Fibroblast of lung (primary cell): ENCODE results near the gene IP6K2. TPM values are rescaled to one million over a fixed set of nuclear protein-coding genes. Genes with fewer than 3 reads are reported as not detected.

Experiments used
- DNase-seq, 2 donors: peaks; one replicate each; pipeline versions ENCODE4 v3.0.0 to v3.0.0-alpha.2; 2010; ENCODE audit warnings: low read depth in 2 of 2
- H2AFZ ChIP-seq: 2 replicates; pipeline ENCODE4 v1.5.1; 2012; ENCODE audit warnings: low read length, control low read depth, inconsistent platforms
- H3K27ac ChIP-seq: 2 replicates; pipeline ENCODE4 v1.5.1; 2011; ENCODE audit warnings: low read length, control low read depth; ENCODE audit not compliant: insufficient read depth
- H3K27me3 ChIP-seq: 2 replicates; pipeline ENCODE4 v1.5.1; 2011; ENCODE audit warnings: mild to moderate bottlenecking, low read length; ENCODE audit not compliant: control insufficient read depth, insufficient read depth
- H3K36me3 ChIP-seq: 2 replicates; pipeline ENCODE4 v1.5.1; 2011; ENCODE audit warnings: low read length; ENCODE audit not compliant: control insufficient read depth, insufficient read depth
- H3K4me1 ChIP-seq: 2 replicates; pipeline ENCODE4 v1.5.1; 2011; ENCODE audit warnings: low read length; ENCODE audit not compliant: control insufficient read depth, insufficient read depth; ENCODE audit errors: extremely low read depth
- H3K4me2 ChIP-seq: 2 replicates; pipeline ENCODE4 v1.5.1; 2011; ENCODE audit warnings: low read length, control low read depth; ENCODE audit not compliant: insufficient read depth; ENCODE audit errors: extremely low read depth
- H3K4me3 ChIP-seq, 4 experiments: fragments of 200-600 bp in 1 of 4; sonication (generic) in 1 of 4; replicated peaks in 1 of 4; 2 replicates each; pipeline ENCODE4 v1.5.1; 2011 to 2016; ENCODE audit warnings: low read length in 4 of 4, low read depth in 3 of 4, mild to moderate bottlenecking in 3 of 4, control low read depth in 2 of 4, inconsistent platforms in 1 of 4, mixed read lengths in 1 of 4; ENCODE audit not compliant: insufficient read depth in 1 of 4; ENCODE audit errors: control extremely low read depth in 1 of 4
- H3K79me2 ChIP-seq: 2 replicates; pipeline ENCODE4 v1.5.1; 2012; ENCODE audit warnings: mild to moderate bottlenecking, low read length, inconsistent platforms; ENCODE audit not compliant: control insufficient read depth, insufficient read depth
- H3K9ac ChIP-seq: 2 replicates; pipeline ENCODE4 v1.5.1; 2011; ENCODE audit warnings: mild to moderate bottlenecking, low read length, control low read depth; ENCODE audit not compliant: insufficient read depth
- H3K9me3 ChIP-seq: 2 replicates; pipeline ENCODE4 v1.5.1; 2012; ENCODE audit warnings: low read depth, low read length; ENCODE audit not compliant: control insufficient read depth, insufficient read depth
- H4K20me1 ChIP-seq: 2 replicates; pipeline ENCODE4 v1.5.1; 2011; ENCODE audit warnings: low read length; ENCODE audit not compliant: control insufficient read depth, insufficient read depth; ENCODE audit errors: extremely low read depth
- CTCF ChIP-seq, 2 donors: IDR thresholded peaks in 1 of 2; conservative IDR thresholded peaks in 1 of 2; 1 replicate in 1 of 2; 2 replicates in 1 of 2; pipeline ENCODE4 v1.5.1; 2011 to 2012; ENCODE audit warnings: low read length in 2 of 2, control low read depth in 1 of 2, inconsistent platforms in 1 of 2, low read depth in 1 of 2, mild to moderate bottlenecking in 1 of 2
- EZH2 ChIP-seq: IDR thresholded peaks from 2 replicates; pipeline ENCODE4 v1.5.1; 2012; ENCODE audit warnings: low read length, control low read depth, mild to moderate bottlenecking; ENCODE audit errors: missing control alignments
- polyA plus RNA-seq, 2 donors: library from polyadenylated mRNA; depleted of rRNA in 1 of 2; stranded (reverse) in 1 of 2; unstranded in 1 of 2; fragments of >200 nt; gene quantifications; 2 replicates each; pipeline ENCODE4 v1.2.1, GENCODE V29; 2011 to 2012; ENCODE audit warnings: missing spikeins in 1 of 2
- total RNA-seq: library from RNA; depleted of rRNA; stranded (reverse); fragments of >200 nt; gene quantifications from 2 replicates; pipeline ENCODE4 v1.2.1, GENCODE V29; 2014

The IP6K2 gene
- total and polyA plus RNA-seq, 2 donors (not counting 1 experiment from before 2014, with no cell fraction given) = 53.5 to 58.9 TPM

- H2AFZ ChIP-seq = peak overlapping the region; percentile 31
- H3K79me2 ChIP-seq = no peaks in the 10 kb centered on the region
- peaks cover 7% of the 10 kb centered on the region for H3K4me1 ChIP-seq
- H3K9me3 ChIP-seq = no peaks in the 10 kb centered on the region
- H3K36me3 ChIP-seq = no peaks in the 10 kb centered on the region
- peak overlapping the region; percentile 92 for H3K4me2 ChIP-seq
- peak overlapping the region; percentile 85 for H3K9ac ChIP-seq
- H3K27me3 ChIP-seq = peaks cover 5% of the 10 kb centered on the region
- no peak for TF ChIP-seq EZH2
- TF ChIP-seq CTCF (conservative IDR thresholded peaks at IDR 0.05 in 1 of 2, IDR thresholded peaks at IDR 0.05 in 1 of 2; ENCODE audit: low read depth in 1 of 2, low read length in 2 of 2) = peak; percentile 60 to 71
- peak overlapping the region; percentile 49 to 78 (median 60) for H3K4me3 ChIP-seq
- peak; percentile 98 to 99 for DNase-seq
- peak overlapping the region; percentile 91 for H3K27ac ChIP-seq
- no peaks in the 10 kb centered on the region for H4K20me1 ChIP-seq
Measured at GRCh38 chr3:48663489-48664312, 53.3 kb downstream of the IP6K2 start.

- peak within 1 kb of the TSS; percentile 49 to 78 (median 60) for H3K4me3 ChIP-seq
- H3K36me3 ChIP-seq = no peaks in the 10 kb centered on the region
- peak within 1 kb of the TSS; percentile 91 for H3K27ac ChIP-seq
- H3K79me2 ChIP-seq = no peaks in the 10 kb centered on the region
- H2AFZ ChIP-seq = no peak within 1 kb of the TSS
- H4K20me1 ChIP-seq = no peaks in the 10 kb centered on the region
- TF ChIP-seq EZH2 (peak; percentile 42), CTCF (conservative IDR thresholded peaks at IDR 0.05 in 1 of 2, IDR thresholded peaks at IDR 0.05 in 1 of 2; ENCODE audit: low read depth in 1 of 2, low read length in 2 of 2) (no peak)
- H3K4me2 ChIP-seq = peak within 1 kb of the TSS; percentile 92
- DNase-seq = peak; percentile 90 to 94
- peak within 1 kb of the TSS; percentile 85 for H3K9ac ChIP-seq
- peaks cover 5% of the 10 kb centered on the region for H3K27me3 ChIP-seq
- H3K9me3 ChIP-seq = no peaks in the 10 kb centered on the region
- H3K4me1 ChIP-seq = peaks cover 7% of the 10 kb centered on the region
Measured at GRCh38 chr3:48662753-48663488, 54.1 kb downstream of the IP6K2 start, which contains the start of gene CELSR3. Gene CELSR3, minus strand, starts transcription at chr3:48662886. Its CDS starts 252 bp downstream, at chr3:48662634.

GRCh38 chr3:48662145-48662752 lies 54.8 kb downstream of the IP6K2 start:
- H3K9ac ChIP-seq = no peak overlapping the region
- no peak overlapping the region for H2AFZ ChIP-seq
- no peaks in the 10 kb centered on the region for H4K20me1 ChIP-seq
- peaks cover 7% of the 10 kb centered on the region for H3K4me1 ChIP-seq
- H3K4me2 ChIP-seq = peak overlapping the region; percentile 27
- H3K27ac ChIP-seq = no peak overlapping the region
- no peaks in the 10 kb centered on the region for H3K9me3 ChIP-seq
- H3K79me2 ChIP-seq = no peaks in the 10 kb centered on the region
- no peaks in the 10 kb centered on the region for H3K36me3 ChIP-seq
- DNase-seq = no peak
- peak overlapping the region in 1 of 4 experiments; percentile 71 for H3K4me3 ChIP-seq
- peaks cover 5% of the 10 kb centered on the region for H3K27me3 ChIP-seq
- no peak for TF ChIP-seq CTCF (conservative IDR thresholded peaks at IDR 0.05 in 1 of 2, IDR thresholded peaks at IDR 0.05 in 1 of 2; ENCODE audit: low read depth in 1 of 2, low read length in 2 of 2)
- TF ChIP-seq EZH2 = no peak
